H9 (cell line): ENCODE data around the gene CDK8. TPM values are rescaled to one million over a fixed set of nuclear protein-coding genes. Genes with fewer than 3 reads are reported as not detected.

Experiments
- DNase-seq: peaks from one replicate; pipeline ENCODE4 v3.0.0-alpha.2; 2017
- H2AFZ ChIP-seq: one replicate; pipeline ENCODE4 v1.6.1; 2013; ENCODE audit warnings: mild to moderate bottlenecking, low read length, control low read depth, moderate library complexity
- H2AK5ac ChIP-seq: 2 replicates; pipeline ENCODE4 v1.6.1; 2013; ENCODE audit warnings: low read length, control low read depth, mixed read lengths; ENCODE audit not compliant: insufficient read length
- H2BK120ac ChIP-seq: one replicate; pipeline ENCODE4 v1.6.1; 2013; ENCODE audit warnings: low read depth, mild to moderate bottlenecking, low read length, control low read depth, inconsistent platforms; ENCODE audit not compliant: poor library complexity, severe bottlenecking
- H2BK12ac ChIP-seq: 2 replicates; pipeline ENCODE4 v1.6.1; 2013; ENCODE audit warnings: low read length, control low read depth, mixed read lengths, low read depth; ENCODE audit not compliant: insufficient read length
- H2BK15ac ChIP-seq: 2 replicates; pipeline ENCODE4 v1.6.1; 2013; ENCODE audit warnings: low read depth, low read length, control low read depth
- H2BK20ac ChIP-seq: one replicate; pipeline ENCODE4 v1.6.1; 2013; ENCODE audit warnings: low read depth, mild to moderate bottlenecking, low read length, control low read depth, inconsistent platforms; ENCODE audit not compliant: poor library complexity, severe bottlenecking
- H2BK5ac ChIP-seq: 2 replicates; pipeline ENCODE4 v1.6.1; 2013; ENCODE audit warnings: low read length, control low read depth, mixed read lengths; ENCODE audit not compliant: insufficient read length
- H3K14ac ChIP-seq: 2 replicates; pipeline ENCODE4 v1.6.1; 2013; ENCODE audit warnings: low read length, control low read depth; ENCODE audit not compliant: insufficient read depth
- H3K18ac ChIP-seq: 2 replicates; pipeline ENCODE4 v1.6.1; 2013; ENCODE audit warnings: low read depth, mild to moderate bottlenecking, mixed read lengths, low read length, control low read depth; ENCODE audit not compliant: insufficient read length
- H3K23ac ChIP-seq: 2 replicates; pipeline ENCODE4 v1.6.1; 2013; ENCODE audit warnings: low read length, control low read depth, mixed read lengths, low read depth; ENCODE audit not compliant: insufficient read length
- H3K23me2 ChIP-seq: 2 replicates; pipeline ENCODE4 v1.6.1; 2013; ENCODE audit warnings: low read depth, mild to moderate bottlenecking, mixed read lengths, low read length, control low read depth; ENCODE audit not compliant: insufficient read length, poor library complexity, severe bottlenecking
- H3K27ac ChIP-seq: 2 replicates; pipeline ENCODE4 v1.5.1; 2013; ENCODE audit warnings: low read length, control low read depth, mixed read lengths, low read depth; ENCODE audit not compliant: insufficient read length
- H3K27me3 ChIP-seq: 2 replicates; pipeline ENCODE4 v1.6.1; 2013; ENCODE audit warnings: low read length, control low read depth, inconsistent platforms; ENCODE audit not compliant: insufficient read depth
- H3K4ac ChIP-seq: 2 replicates; pipeline ENCODE4 v1.6.1; 2013; ENCODE audit warnings: low read depth, mild to moderate bottlenecking, control low read depth, inconsistent platforms, low read length, moderate library complexity
- H3K4me1 ChIP-seq: 2 replicates; pipeline ENCODE4 v1.6.1; 2013; ENCODE audit warnings: low read length, control low read depth, inconsistent platforms; ENCODE audit not compliant: insufficient read depth
- H3K4me2 ChIP-seq: 2 replicates; pipeline ENCODE4 v1.6.1; 2013; ENCODE audit warnings: low read length, control low read depth, mixed read lengths; ENCODE audit not compliant: insufficient read length, insufficient read depth
- H3K56ac ChIP-seq: 2 replicates; pipeline ENCODE4 v1.6.1; 2013; ENCODE audit warnings: low read depth, mild to moderate bottlenecking, mixed read lengths, low read length, control low read depth; ENCODE audit not compliant: insufficient read length
- H3K79me1 ChIP-seq: 2 replicates; pipeline ENCODE4 v1.6.1; 2013; ENCODE audit warnings: low read depth, mild to moderate bottlenecking, moderate library complexity, low read length, control low read depth, inconsistent platforms; ENCODE audit not compliant: insufficient read depth, poor library complexity, severe bottlenecking
- H3K79me2 ChIP-seq: 2 replicates; pipeline ENCODE4 v1.6.1; 2013; ENCODE audit warnings: low read length, control low read depth, inconsistent platforms; ENCODE audit not compliant: insufficient read depth
- H3K9ac ChIP-seq: 2 replicates; pipeline ENCODE4 v1.6.1; 2013; ENCODE audit warnings: low read length, control low read depth, mixed read lengths; ENCODE audit not compliant: insufficient read length; ENCODE audit errors: extremely low read depth
- H3K9me3 ChIP-seq: one replicate; pipeline ENCODE4 v1.6.1; 2013; ENCODE audit warnings: low read depth, low read length, inconsistent platforms; ENCODE audit not compliant: control insufficient read depth
- H3T11ph ChIP-seq: one replicate; pipeline ENCODE4 v1.6.1; 2013; ENCODE audit warnings: mild to moderate bottlenecking, low read length, control low read depth, inconsistent platforms
- H4K20me1 ChIP-seq: one replicate; pipeline ENCODE4 v1.6.1; 2013; ENCODE audit not compliant: control insufficient read depth, insufficient read length, insufficient read depth
- H4K5ac ChIP-seq: 2 replicates; pipeline ENCODE4 v1.6.1; 2013; ENCODE audit warnings: low read depth, mild to moderate bottlenecking, mixed read lengths, low read length, control low read depth; ENCODE audit not compliant: insufficient read length
- H4K8ac ChIP-seq: replicated peaks from 2 replicates; pipeline ENCODE4 v1.6.1; 2013; ENCODE audit warnings: low read length, control low read depth, mixed read lengths, low read depth; ENCODE audit not compliant: insufficient read length
- H4K91ac ChIP-seq: 2 replicates; pipeline ENCODE4 v1.6.1; 2013; ENCODE audit warnings: low read depth, mild to moderate bottlenecking, moderate library complexity, mixed read lengths, low read length, control low read depth; ENCODE audit not compliant: insufficient read length
- H3K27ac Mint-ChIP-seq, 3 experiments: 2 replicates in 2 of 3; 3 replicates in 1 of 3; pipeline ENCODE4 v1.8.0; 2020 to 2021; ENCODE audit warnings: mixed read lengths in 3 of 3, mild to moderate bottlenecking in 1 of 3, moderate library complexity in 1 of 3
- H3K27me3 Mint-ChIP-seq: 2 replicates; pipeline ENCODE4 v1.8.0; 2021; ENCODE audit warnings: low read depth, mild to moderate bottlenecking, moderate library complexity, mixed read lengths
- H3K36me3 Mint-ChIP-seq, 3 experiments: 2 replicates in 2 of 3; 3 replicates in 1 of 3; pipeline ENCODE4 v1.8.0; 2020 to 2021; ENCODE audit warnings: low read depth in 3 of 3, mixed read lengths in 3 of 3; ENCODE audit not compliant: insufficient read depth in 1 of 3
- H3K4me1 Mint-ChIP-seq, 2 experiments: 2 replicates each; pipeline ENCODE4 v1.8.0; 2020; ENCODE audit warnings: mixed read lengths in 2 of 2
- H3K4me3 Mint-ChIP-seq, 2 experiments: 2 replicates in 1 of 2; 3 replicates in 1 of 2; pipeline ENCODE4 v1.8.0; 2020 to 2021; ENCODE audit warnings: mild to moderate bottlenecking in 2 of 2, mixed read lengths in 2 of 2, moderate library complexity in 1 of 2
- H3K9me3 Mint-ChIP-seq, 2 experiments: 2 replicates in 1 of 2; 3 replicates in 1 of 2; pipeline ENCODE4 v1.8.0; 2020; ENCODE audit warnings: mild to moderate bottlenecking in 2 of 2, mixed read lengths in 2 of 2, moderate library complexity in 1 of 2
- CTCF ChIP-seq: fragments of 200-600 bp; sonication (generic); conservative IDR thresholded peaks from 3 replicates; pipeline ENCODE4 v1.8.0; 2021; ENCODE audit warnings: antibody characterized with exemption, mild to moderate bottlenecking
- WGBS: extraction: QIAGEN DNeasy Blood & Tissue Kit; methylation state at CpG from one replicate; pipeline ENCODE4 v1.1.7; 2013; ENCODE audit warnings: missing lambda C conversion rate, low lambda C conversion rate, mixed read lengths; ENCODE audit not compliant: insufficient read length; ENCODE audit errors: extremely low coverage; 5-methylcytosine and 5-hydroxymethylcytosine counted together
- total RNA-seq: library from RNA; stranded (reverse); gene quantifications from 2 replicates; pipeline ENCODE4 v1.2.1, GENCODE V29; 2021

CDK8 gene
- total RNA-seq, 1 experiment from 2014 or later = 18.1 TPM

- WGBS = no CpG with 5 or more reads among the region's 3 CpGs
- H4K91ac ChIP-seq = no peak overlapping the region
These were observed 181.7 kb downstream of the CDK8 start for GRCh38 chr13:26435646-26436045.

More at GRCh38 chr13:26435646-26436045, 181.7 kb downstream of the CDK8 start:
- Histone ChIP-seq H2AK5ac (no peak overlapping the region), H2AFZ (no peak overlapping the region), H4K5ac (no peak overlapping the region), H3K79me1 (no peaks in the 10 kb centered on the region), H3K9ac (no peak overlapping the region), H3K4me1 (no peaks in the 10 kb centered on the region), H3K27ac (no peak overlapping the region), H2BK120ac (no peak overlapping the region), H3K4me2 (no peak overlapping the region), H4K20me1 (no peaks in the 10 kb centered on the region), H3K23me2 (no peaks in the 10 kb centered on the region), H3K14ac (no peak overlapping the region), H3K23ac (no peak overlapping the region), H3K27me3 (no peaks in the 10 kb centered on the region), H2BK5ac (no peak overlapping the region), H2BK15ac (no peak overlapping the region), H2BK20ac (no peak overlapping the region), H3K79me2 (no peaks in the 10 kb centered on the region), H4K8ac (no peak overlapping the region), H3T11ph (no peak overlapping the region), H3K9me3 (no peaks in the 10 kb centered on the region), H3K56ac (no peak overlapping the region), H3K18ac (no peak overlapping the region), H2BK12ac (no peak overlapping the region), H3K4ac (no peak overlapping the region)
- Mint-ChIP-seq H3K27me3 (0 out of 2 replicates have a peak, but pooled peaks cover 3% of the 10 kb centered on the region), H3K36me3 (peaks cover 4 to 15% (median 12%) of the 10 kb centered on the region in 3 experiments), H3K4me1 (peaks cover 0 to 7% of the 10 kb centered on the region in 2 experiments; a peak in 2 of 4 replicates), H3K4me3 (no peak overlapping the region), H3K27ac (no peak overlapping the region), H3K9me3 (peaks cover 28 to 34% of the 10 kb centered on the region in 2 experiments)
- DNase-seq = no peak
- no peak for TF ChIP-seq CTCF
